Smooth muscle cell (in vitro differentiated cells): ENCODE measurements around the gene HOXA7. TPM values are rescaled to one million over a fixed set of nuclear protein-coding genes. Genes with fewer than 3 reads are reported as not detected.

ENCODE experiments used
- DNase-seq: peaks from one replicate; lab custom pipeline; 2025; ENCODE audit not compliant: unreplicated experiment; lab: John Stamatoyannopoulos, UW
- H2AFZ ChIP-seq: fragments of 200-600 bp; sonication (generic); 2 replicates; pipeline ENCODE4 v1.6.0; 2016; ENCODE audit warnings: antibody characterized with exemption, low read depth, mild to moderate bottlenecking
- H3F3A ChIP-seq: fragments of 200-600 bp; sonication (generic); 2 replicates; pipeline ENCODE4 v1.6.0; 2017; ENCODE audit warnings: antibody characterized with exemption, low read depth
- H3K27ac ChIP-seq: fragments of 200-600 bp; sonication (generic); 2 replicates; pipeline ENCODE4 v1.5.1; 2016; ENCODE audit warnings: low read depth, mild to moderate bottlenecking
- H3K27me3 ChIP-seq: fragments of 200-600 bp; sonication (generic); 2 replicates; pipeline ENCODE4 v1.6.1; 2016; ENCODE audit warnings: low read depth, mild to moderate bottlenecking
- H3K36me3 ChIP-seq: fragments of 200-600 bp; sonication (generic); 2 replicates; pipeline ENCODE4 v1.5.1; 2016; ENCODE audit warnings: low read depth
- H3K4me1 ChIP-seq: fragments of 200-600 bp; sonication (generic); 2 replicates; pipeline ENCODE4 v1.5.1; 2016; ENCODE audit warnings: low read depth
- H3K4me2 ChIP-seq: fragments of 200-600 bp; sonication (generic); 2 replicates; pipeline ENCODE4 v1.6.0; 2016; ENCODE audit warnings: mild to moderate bottlenecking
- H3K4me3 ChIP-seq: fragments of 200-600 bp; sonication (generic); 2 replicates; pipeline ENCODE4 v1.5.1; 2016; ENCODE audit warnings: mild to moderate bottlenecking
- H3K79me2 ChIP-seq: fragments of 200-600 bp; sonication (generic); 2 replicates; pipeline ENCODE4 v1.6.0; 2016; ENCODE audit warnings: low read depth, mild to moderate bottlenecking
- H3K9ac ChIP-seq: fragments of 200-600 bp; sonication (generic); 2 replicates; pipeline ENCODE4 v1.6.0; 2016; ENCODE audit warnings: low read depth
- H3K9me3 ChIP-seq: fragments of 200-600 bp; sonication (generic); replicated peaks from 2 replicates; pipeline ENCODE4 v1.5.1; 2016; ENCODE audit warnings: low read depth
- H4K20me1 ChIP-seq: fragments of 200-600 bp; sonication (generic); 2 replicates; pipeline ENCODE4 v1.6.0; 2016; ENCODE audit warnings: low read depth
- WGBS: methylation state at CpG from one replicate; pipeline ENCODE4 v1.1.7; 2016; ENCODE audit warnings: low lambda C conversion rate; 5-methylcytosine and 5-hydroxymethylcytosine counted together
- polyA plus RNA-seq: library from polyadenylated mRNA; unstranded; fragments of >200 nt; fragmentation: Nextera tagmentation; extraction: Ambion mirVana; gene quantifications from 2 replicates; pipeline ENCODE4 v1.2.1, GENCODE V29; 2016
- total RNA-seq: library from RNA; depleted of rRNA; stranded (reverse); fragments of >200 nt; gene quantifications from 2 replicates; pipeline ENCODE4 v1.2.3, GENCODE V29; 2014
- TF ChIP-seq, protein P1 (sequence below): fragments of 200-600 bp; sonication (generic); IDR thresholded peaks from 2 replicates; pipeline ENCODE4 v1.5.1; 2017; ENCODE audit warnings: borderline replicate concordance, mild to moderate bottlenecking, antibody characterized with exemption; ENCODE audit not compliant: insufficient read depth, poor library complexity, severe bottlenecking

The HOXA7 gene
- total and polyA plus RNA-seq, 2 experiments from 2014 or later = 0.72 to 1.2 TPM

DNA sequence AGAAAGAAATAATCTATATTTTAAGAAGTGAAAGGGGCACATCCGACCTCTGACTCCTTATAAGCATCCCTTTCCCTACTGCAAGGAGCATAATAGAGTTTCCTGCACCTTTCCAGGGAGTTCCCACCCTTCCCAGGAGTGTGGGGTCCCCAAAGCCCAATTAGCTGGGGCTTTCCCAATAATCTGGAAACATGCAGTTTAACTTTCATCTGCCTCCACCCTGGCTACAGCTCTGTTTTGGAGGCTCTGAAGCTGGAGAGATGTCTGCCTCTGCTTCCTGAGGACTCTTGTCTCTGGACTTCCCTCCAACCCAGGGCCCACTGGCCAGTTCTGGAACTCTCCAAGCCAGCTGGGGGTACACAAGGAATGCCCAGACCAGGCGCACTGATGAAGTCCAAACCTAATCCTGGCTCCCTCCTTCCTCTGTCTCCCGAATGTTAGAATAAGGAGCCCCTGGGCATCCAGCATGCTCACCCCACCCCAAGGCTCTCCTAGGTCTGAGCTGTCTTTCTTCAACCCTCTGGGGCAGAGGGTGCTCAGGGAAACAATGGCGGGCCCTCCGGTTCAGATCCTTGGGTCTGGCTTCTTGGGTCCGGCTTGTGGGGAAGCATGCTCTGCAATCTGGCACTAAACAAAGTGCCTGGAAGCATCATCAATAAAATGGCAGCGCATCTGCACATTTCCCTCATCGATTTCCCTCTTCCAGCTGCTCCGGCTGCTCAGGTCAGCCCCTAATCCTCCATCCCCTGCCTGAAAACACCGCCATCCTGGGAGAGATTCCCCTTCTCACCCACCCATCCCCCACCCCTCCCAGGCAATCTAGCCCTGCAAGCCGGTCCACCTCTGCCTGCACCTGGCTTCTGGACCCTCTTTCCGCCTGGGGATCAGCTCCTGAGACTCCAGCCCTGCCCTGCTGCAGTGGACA, 39.3 kb downstream of the HOXA7 start:
- H2AFZ ChIP-seq = no peak overlapping the region
- no peaks in the 10 kb centered on the region for H3K9me3 ChIP-seq
- H3K4me2 ChIP-seq = no peak overlapping the region
- no peaks in the 10 kb centered on the region for H3F3A ChIP-seq
- H3K9ac ChIP-seq = no peak overlapping the region
- H3K27me3 ChIP-seq = peaks cover 100% of the 10 kb centered on the region
- H3K4me3 ChIP-seq = no peak overlapping the region
- H3K36me3 ChIP-seq = no peaks in the 10 kb centered on the region
- H3K27ac ChIP-seq = no peak overlapping the region
- no peak for DNase-seq
- TF ChIP-seq, protein P1, sequence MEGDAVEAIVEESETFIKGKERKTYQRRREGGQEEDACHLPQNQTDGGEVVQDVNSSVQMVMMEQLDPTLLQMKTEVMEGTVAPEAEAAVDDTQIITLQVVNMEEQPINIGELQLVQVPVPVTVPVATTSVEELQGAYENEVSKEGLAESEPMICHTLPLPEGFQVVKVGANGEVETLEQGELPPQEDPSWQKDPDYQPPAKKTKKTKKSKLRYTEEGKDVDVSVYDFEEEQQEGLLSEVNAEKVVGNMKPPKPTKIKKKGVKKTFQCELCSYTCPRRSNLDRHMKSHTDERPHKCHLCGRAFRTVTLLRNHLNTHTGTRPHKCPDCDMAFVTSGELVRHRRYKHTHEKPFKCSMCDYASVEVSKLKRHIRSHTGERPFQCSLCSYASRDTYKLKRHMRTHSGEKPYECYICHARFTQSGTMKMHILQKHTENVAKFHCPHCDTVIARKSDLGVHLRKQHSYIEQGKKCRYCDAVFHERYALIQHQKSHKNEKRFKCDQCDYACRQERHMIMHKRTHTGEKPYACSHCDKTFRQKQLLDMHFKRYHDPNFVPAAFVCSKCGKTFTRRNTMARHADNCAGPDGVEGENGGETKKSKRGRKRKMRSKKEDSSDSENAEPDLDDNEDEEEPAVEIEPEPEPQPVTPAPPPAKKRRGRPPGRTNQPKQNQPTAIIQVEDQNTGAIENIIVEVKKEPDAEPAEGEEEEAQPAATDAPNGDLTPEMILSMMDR = no peak
- peaks cover 6% of the 10 kb centered on the region for H4K20me1 ChIP-seq
- WGBS = 29% methylated on average over 11 of the region's 12 CpGs
- no peaks in the 10 kb centered on the region for H3K4me1 ChIP-seq
- no peaks in the 10 kb centered on the region for H3K79me2 ChIP-seq

DNA sequence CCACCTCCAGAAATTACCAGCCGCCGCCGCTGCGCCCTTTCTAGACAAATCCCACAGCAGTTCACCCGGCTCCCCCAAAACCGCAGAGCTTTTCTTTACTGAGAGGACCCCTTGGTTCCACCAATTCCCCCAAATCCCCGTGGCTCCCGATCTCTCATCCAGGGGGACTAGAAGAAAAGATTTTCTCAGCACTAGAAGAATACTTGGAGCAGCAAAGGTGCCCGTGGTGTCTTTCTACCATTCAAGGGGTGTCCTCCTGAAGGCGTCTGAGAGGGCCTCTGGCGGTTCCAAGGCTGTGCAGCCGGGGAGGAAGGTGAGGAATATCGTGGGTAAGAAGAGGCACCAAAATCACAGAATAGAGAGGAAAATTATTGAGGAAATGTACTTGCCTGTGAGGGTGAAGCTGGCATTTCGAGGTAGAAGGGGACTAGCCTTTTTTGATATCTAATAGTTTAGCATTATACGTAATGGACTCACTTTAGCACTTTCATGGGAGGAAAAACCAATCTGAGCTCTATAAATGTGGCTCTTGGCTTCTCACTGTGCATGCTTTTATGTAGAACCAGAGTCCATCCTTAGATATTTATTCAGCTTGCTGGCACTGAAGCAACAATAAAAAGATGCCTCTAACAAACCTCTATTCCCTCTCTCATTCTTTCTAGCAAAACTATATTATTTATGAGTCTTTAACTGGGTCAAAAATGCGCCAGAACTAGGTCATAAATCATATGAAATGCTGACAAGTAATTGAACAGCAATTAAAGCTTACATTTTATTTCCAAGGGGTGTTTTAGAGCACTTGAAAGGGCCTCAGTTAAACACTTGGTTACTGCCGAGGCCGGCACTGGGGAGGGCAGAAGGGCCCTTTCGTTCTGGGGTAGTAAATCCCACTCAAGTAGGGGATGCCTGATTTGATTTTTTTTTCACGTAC, 40.2 kb downstream of the HOXA7 start:
- Histone ChIP-seq H2AFZ (no peak overlapping the region), H3K27ac (no peak overlapping the region), H3K27me3 (peaks cover 100% of the 10 kb centered on the region), H4K20me1 (peaks cover 6% of the 10 kb centered on the region), H3K79me2 (no peaks in the 10 kb centered on the region), H3F3A (no peaks in the 10 kb centered on the region), H3K9me3 (no peaks in the 10 kb centered on the region), H3K4me3 (peak overlapping the region; percentile 23), H3K36me3 (no peaks in the 10 kb centered on the region), H3K4me2 (peak overlapping the region; percentile 79), H3K4me1 (no peaks in the 10 kb centered on the region), H3K9ac (no peak overlapping the region)
- TF ChIP-seq, protein P1 = no peak
- DNase-seq = no peak
- WGBS = 23% methylated on average over 20 of the region's 20 CpGs

DNA sequence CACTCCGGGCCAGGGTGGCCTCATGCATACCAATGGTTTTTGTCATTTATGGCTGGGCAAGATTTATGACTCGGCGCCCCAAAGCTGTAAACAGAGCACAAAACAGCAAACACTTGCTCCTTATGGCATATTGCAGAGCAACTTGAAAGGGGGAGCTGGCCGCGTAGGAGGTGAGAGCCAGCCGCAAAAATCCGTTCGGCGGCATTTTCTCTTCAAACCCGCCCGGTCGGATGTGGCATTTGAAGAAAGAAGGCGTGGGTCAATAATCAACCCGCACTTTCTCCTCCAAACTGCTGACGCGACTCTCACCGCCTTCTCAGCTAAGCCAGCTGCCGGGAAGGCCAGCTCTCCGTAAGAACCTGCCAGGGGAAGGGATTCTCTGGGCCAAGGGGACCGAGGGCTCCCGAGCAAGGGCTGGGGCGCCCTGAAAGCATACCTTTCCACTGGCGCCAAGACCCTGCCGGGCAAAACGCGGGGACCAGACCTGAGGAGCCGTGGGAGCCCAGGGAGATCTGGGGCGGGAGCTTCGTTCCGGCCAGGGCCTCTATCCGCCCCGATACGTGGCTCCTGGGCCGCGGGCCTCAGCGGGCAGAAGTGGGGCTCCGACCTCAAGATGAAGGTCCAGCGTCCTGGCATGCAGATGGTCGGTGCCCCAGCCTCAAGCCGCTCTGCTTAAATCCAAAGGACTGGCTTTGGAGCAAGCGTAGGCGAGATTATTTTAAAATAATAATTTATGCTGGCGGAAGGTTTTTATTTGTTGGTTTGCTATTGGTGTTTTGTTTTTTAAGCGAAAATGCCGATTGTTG, 41.1 kb downstream of the HOXA7 start:
- Histone ChIP-seq H3K27ac (no peak overlapping the region), H3K36me3 (no peaks in the 10 kb centered on the region), H2AFZ (no peak overlapping the region), H3K4me2 (peak overlapping the region; percentile 79), H3F3A (no peaks in the 10 kb centered on the region), H3K9me3 (no peaks in the 10 kb centered on the region), H3K4me1 (peaks cover 6% of the 10 kb centered on the region), H3K79me2 (no peaks in the 10 kb centered on the region), H4K20me1 (peaks cover 11% of the 10 kb centered on the region), H3K4me3 (peak overlapping the region; percentile 23), H3K9ac (no peak overlapping the region), H3K27me3 (peaks cover 100% of the 10 kb centered on the region)
- no peak for DNase-seq
- 4% methylated on average over 45 of the region's 45 CpGs for WGBS
- TF ChIP-seq, protein P1 = no peak
